GM18499 (cell line): ENCODE measurements around the gene SLC2A4RG.

ENCODE experiments used
- ATAC-seq: cut with Tn5 transposase; IDR thresholded peaks from one replicate; pipeline ENCODE4 v1.9.1; 2021; ENCODE audit warnings: moderate number of reproducible peaks; ENCODE audit not compliant: insufficient read depth, unreplicated experiment

SLC2A4RG gene

GRCh38 chr20:63740070-63740626 lies 572 bp downstream of the SLC2A4RG start:
- ATAC-seq, result no peak

GRCh38 chr20:63740627-63741353 lies 1.2 kb downstream of the SLC2A4RG start:
- no peak for ATAC-seq

GRCh38 chr20:63741354-63741675 lies 1.7 kb downstream of the SLC2A4RG start:
- ATAC-seq, result no peak

GRCh38 chr20:63741676-63742380 lies 2.3 kb downstream of the SLC2A4RG start:
- no peak for ATAC-seq

- ATAC-seq, result no peak
Measured at GRCh38 chr20:63742381-63743024, 2.9 kb downstream of the SLC2A4RG start.

- ATAC-seq, result no peak
Measured at GRCh38 chr20:63743210-63743970, 3.8 kb downstream of the SLC2A4RG start.

GRCh38 chr20:63744158-63744557 lies 4.6 kb downstream of the SLC2A4RG start:
- no peak for ATAC-seq

GRCh38 chr20:63744574-63745423 lies 5.2 kb downstream of the SLC2A4RG start:
- no peak for ATAC-seq

GRCh38 chr20:63745424-63745805 lies 5.8 kb downstream of the SLC2A4RG start:
- no peak for ATAC-seq

GRCh38 chr20:63745961-63746731 lies 6.6 kb downstream of the SLC2A4RG start:
- no peak for ATAC-seq

GRCh38 chr20:63746751-63747315 lies 7.3 kb downstream of the SLC2A4RG start:
- no peak for ATAC-seq

GRCh38 chr20:63747622-63748069 lies 8.1 kb downstream of the SLC2A4RG start:
- no peak for ATAC-seq

- no peak for ATAC-seq
Measured at GRCh38 chr20:63748070-63748933, 8.7 kb downstream of the SLC2A4RG start.

GRCh38 chr20:63748934-63749270 lies 9.3 kb downstream of the SLC2A4RG start:
- ATAC-seq, result no peak

- ATAC-seq, result no peak
Measured at GRCh38 chr20:63749597-63750508, 10.3 kb downstream of the SLC2A4RG start.

GRCh38 chr20:63750807-63751470 lies 11.4 kb downstream of the SLC2A4RG start:
- no peak for ATAC-seq
